ENCODE data around the gene ZBTB43. TPM values are rescaled to one million over a fixed set of nuclear protein-coding genes. Genes with fewer than 3 reads are reported as not detected.
"Not testable (repeated sequence)": the region's sequence is repeated elsewhere in the genome, so short reads cannot be mapped to it uniquely, and the experiment has no call there.

Gene ZBTB43
- total RNA-seq, 1 donor from 2014 or later, result 20.3 TPM

DNA sequence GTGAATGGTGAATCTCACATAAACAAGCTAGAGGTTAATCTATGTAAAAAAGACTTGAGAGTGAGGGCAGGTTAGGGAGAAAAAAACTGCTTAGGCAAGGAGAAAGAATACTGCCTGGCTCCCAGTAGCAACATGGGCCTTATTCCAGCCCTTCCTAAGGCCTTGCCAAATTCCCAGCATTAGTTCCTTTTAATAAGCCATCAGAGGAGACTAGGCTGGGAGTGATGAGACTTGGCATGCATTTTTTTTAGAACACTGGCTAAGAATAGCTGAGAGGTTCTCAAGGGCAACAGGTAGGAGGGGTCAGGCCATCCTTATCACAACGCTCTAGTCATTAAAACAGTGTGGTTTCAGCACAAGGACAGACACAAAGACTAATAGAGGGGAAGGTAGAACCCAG lies 20.9 kb upstream of the ZBTB43 start:
- Mint-ChIP-seq H3K4me3 (ENCODE audit: unreplicated experiment) (no peak overlapping the region), H3K27ac (ENCODE audit: unreplicated experiment) (no peak overlapping the region), H3K4me1 (ENCODE audit: unreplicated experiment) (peaks cover 18% of the 10 kb centered on the region), H3K27me3 (ENCODE audit: unreplicated experiment) (peaks cover 25% of the 10 kb centered on the region), H3K36me3 (ENCODE audit: unreplicated experiment) (no peaks in the 10 kb centered on the region), H3K9me3 (ENCODE audit: unreplicated experiment) (no peaks in the 10 kb centered on the region)
- no peak for DNase-seq (ENCODE audit: extremely low spot score, unreplicated experiment)
- TF ChIP-seq CTCF (IDR thresholded peaks at IDR 0.05), result no peak

DNA sequence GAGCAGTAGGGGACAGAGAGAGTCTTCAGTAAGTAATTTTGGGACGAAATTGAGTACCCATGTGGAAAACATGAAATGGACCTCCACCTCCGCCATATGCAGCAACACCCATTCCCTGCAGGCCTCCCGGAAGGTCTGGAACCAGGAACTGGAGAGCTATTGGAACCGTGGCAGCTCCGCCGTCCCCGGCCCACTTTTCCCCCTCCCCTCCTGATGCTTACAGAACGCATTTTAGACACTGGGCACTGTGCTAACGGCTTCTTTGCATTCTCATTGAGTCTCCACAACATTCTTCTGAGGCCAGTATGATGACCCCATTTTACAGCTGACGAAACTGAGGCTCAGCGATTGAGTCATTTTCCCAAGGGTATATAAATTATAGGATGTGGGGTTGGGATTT lies 20.4 kb upstream of the ZBTB43 start:
- no peak overlapping the region for H3K4me3 Mint-ChIP-seq (ENCODE audit: unreplicated experiment)
- H3K4me1 Mint-ChIP-seq (ENCODE audit: unreplicated experiment), result peaks cover 19% of the 10 kb centered on the region
- peak; percentile 69 for DNase-seq (ENCODE audit: extremely low spot score, unreplicated experiment)
- H3K36me3 Mint-ChIP-seq (ENCODE audit: unreplicated experiment), result no peaks in the 10 kb centered on the region
- H3K27ac Mint-ChIP-seq (ENCODE audit: unreplicated experiment), result no peak overlapping the region
- H3K27me3 Mint-ChIP-seq (ENCODE audit: unreplicated experiment), result peaks cover 25% of the 10 kb centered on the region
- H3K9me3 Mint-ChIP-seq (ENCODE audit: unreplicated experiment), result no peaks in the 10 kb centered on the region
- TF ChIP-seq CTCF (IDR thresholded peaks at IDR 0.05), result no peak

DNA sequence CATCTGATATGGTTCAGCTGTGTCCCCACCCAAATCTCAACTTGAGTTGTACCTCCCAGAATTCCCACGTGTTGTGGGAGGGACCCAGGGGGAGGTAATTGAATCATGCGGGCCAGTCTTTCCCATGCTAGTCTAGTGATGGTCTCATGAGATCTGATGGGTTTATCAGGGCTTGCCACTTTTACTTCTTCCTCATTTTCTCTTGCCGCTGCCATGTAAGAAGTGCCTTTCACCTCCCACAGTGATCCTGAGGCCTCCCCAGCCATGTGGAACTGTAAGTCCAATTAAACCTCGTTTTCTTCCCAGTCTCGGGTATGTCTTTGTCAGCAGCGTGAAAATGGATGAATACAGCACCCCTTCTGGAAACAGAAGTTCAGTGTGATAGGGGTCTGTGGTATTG lies 20.0 kb upstream of the ZBTB43 start:
- Mint-ChIP-seq H3K4me1 (ENCODE audit: unreplicated experiment) (peaks cover 19% of the 10 kb centered on the region), H3K27me3 (ENCODE audit: unreplicated experiment) (peaks cover 20% of the 10 kb centered on the region)
- not testable (repeated sequence) for H3K9me3 Mint-ChIP-seq (ENCODE audit: unreplicated experiment); H3K27ac Mint-ChIP-seq (ENCODE audit: unreplicated experiment); H3K36me3 Mint-ChIP-seq (ENCODE audit: unreplicated experiment); H3K4me3 Mint-ChIP-seq (ENCODE audit: unreplicated experiment)
- peak; percentile 67 for DNase-seq (ENCODE audit: extremely low spot score, unreplicated experiment)

- Mint-ChIP-seq H3K27ac (ENCODE audit: unreplicated experiment) (peak overlapping the region; percentile 18), H3K36me3 (ENCODE audit: unreplicated experiment) (no peaks in the 10 kb centered on the region), H3K9me3 (ENCODE audit: unreplicated experiment) (no peaks in the 10 kb centered on the region), H3K4me3 (ENCODE audit: unreplicated experiment) (no peak overlapping the region), H3K27me3 (ENCODE audit: unreplicated experiment) (peaks cover 13% of the 10 kb centered on the region), H3K4me1 (ENCODE audit: unreplicated experiment) (peaks cover 28% of the 10 kb centered on the region)
- DNase-seq (ENCODE audit: extremely low spot score, unreplicated experiment), result no peak
- no peak for TF ChIP-seq CTCF (IDR thresholded peaks at IDR 0.05)
These were observed 16.8 kb upstream of the ZBTB43 start for GRCh38 chr9:126788046-126788445.

DNA sequence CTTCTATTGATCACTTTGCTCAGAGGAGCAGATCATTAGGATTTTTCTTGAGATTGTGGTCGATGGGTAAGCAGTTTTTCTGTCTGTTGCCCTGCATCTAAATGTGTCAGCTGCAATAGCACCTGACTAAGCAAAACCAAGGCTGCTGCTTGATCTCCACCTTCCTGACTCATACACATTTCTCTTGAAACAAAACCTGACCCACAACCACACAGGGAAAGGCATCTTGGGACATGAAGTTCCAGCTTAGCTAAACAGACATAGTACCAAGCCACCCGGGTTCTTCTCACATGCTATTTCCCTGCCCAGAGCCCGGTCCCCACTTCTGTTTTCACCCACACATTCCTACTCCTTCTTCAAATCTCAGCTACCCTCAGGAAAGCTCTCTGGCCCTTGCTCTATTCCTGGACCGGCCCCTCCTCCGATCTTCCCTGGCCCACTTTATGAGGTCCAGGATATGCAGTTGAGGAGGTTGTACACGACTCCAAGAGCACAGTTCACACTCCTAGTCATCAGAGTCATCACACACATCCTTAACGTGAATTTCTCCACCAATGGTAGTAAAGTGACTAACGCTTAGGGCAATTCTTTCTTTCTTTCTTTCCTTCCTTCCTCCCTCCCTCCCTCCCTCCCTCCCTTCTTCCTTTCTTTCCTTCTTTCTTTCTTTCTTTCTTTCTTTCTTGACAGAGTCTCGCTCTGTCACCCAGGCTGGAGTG lies 16.0 kb upstream of the ZBTB43 start:
- no peak overlapping the region for H3K4me3 Mint-ChIP-seq (ENCODE audit: unreplicated experiment)
- peaks cover 28% of the 10 kb centered on the region for H3K4me1 Mint-ChIP-seq (ENCODE audit: unreplicated experiment)
- H3K27me3 Mint-ChIP-seq (ENCODE audit: unreplicated experiment), result peaks cover 13% of the 10 kb centered on the region
- H3K27ac Mint-ChIP-seq (ENCODE audit: unreplicated experiment), result peak overlapping the region; percentile 6
- H3K9me3 Mint-ChIP-seq (ENCODE audit: unreplicated experiment), result no peaks in the 10 kb centered on the region
- no peak for TF ChIP-seq CTCF (IDR thresholded peaks at IDR 0.05)
- DNase-seq (ENCODE audit: extremely low spot score, unreplicated experiment), result peak; percentile 25
- H3K36me3 Mint-ChIP-seq (ENCODE audit: unreplicated experiment), result no peaks in the 10 kb centered on the region
